SIG-M5 treated with dmso at 0.1 percent for 504 hours (cell line): ENCODE data around the gene TESPA1.

Experiments
- DNase-seq: peaks from one replicate; lab custom pipeline; 2025; ENCODE audit not compliant: unreplicated experiment; lab: John Stamatoyannopoulos, UW

The TESPA1 gene

GRCh38 chr12:54983536-54984101 lies 943 bp downstream of the TESPA1 start:
- no peak for DNase-seq

GRCh38 chr12:54981796-54982195 lies 2.8 kb downstream of the TESPA1 start:
- DNase-seq: no peak

- DNase-seq: no peak
These were observed 4.2 kb downstream of the TESPA1 start for GRCh38 chr12:54980341-54980740.

- DNase-seq: no peak
These were observed 6.7 kb downstream of the TESPA1 start for GRCh38 chr12:54977857-54978256.

- no peak for DNase-seq
These were observed 7.4 kb downstream of the TESPA1 start for GRCh38 chr12:54977155-54977554.

- DNase-seq: no peak
These were observed 8.7 kb downstream of the TESPA1 start for GRCh38 chr12:54975875-54976274.

- no peak for DNase-seq
These were observed 9.3 kb downstream of the TESPA1 start for GRCh38 chr12:54975272-54975671.

GRCh38 chr12:54974279-54974678 lies 10.3 kb downstream of the TESPA1 start:
- no peak for DNase-seq

GRCh38 chr12:54973556-54973955 lies 11.0 kb downstream of the TESPA1 start:
- no peak for DNase-seq

GRCh38 chr12:54970741-54971140 lies 13.8 kb downstream of the TESPA1 start:
- DNase-seq: no peak

GRCh38 chr12:54968181-54968730 lies 16.3 kb downstream of the TESPA1 start:
- DNase-seq: no peak

GRCh38 chr12:54967461-54967860 lies 17.1 kb downstream of the TESPA1 start:
- DNase-seq: no peak

GRCh38 chr12:54961190-54961589 lies 23.4 kb downstream of the TESPA1 start:
- no peak for DNase-seq

- DNase-seq: no peak
These were observed 25.1 kb downstream of the TESPA1 start for GRCh38 chr12:54959291-54960018.

GRCh38 chr12:54958048-54958658 lies 26.4 kb downstream of the TESPA1 start:
- peak; percentile 36 for DNase-seq

GRCh38 chr12:54956818-54957641 lies 27.5 kb downstream of the TESPA1 start:
- peak; percentile 53 for DNase-seq

GRCh38 chr12:54956322-54956721 lies 28.2 kb downstream of the TESPA1 start:
- DNase-seq: no peak

GRCh38 chr12:54954801-54955200 lies 29.8 kb downstream of the TESPA1 start:
- DNase-seq: no peak

- no peak for DNase-seq
These were observed 30.3 kb downstream of the TESPA1 start for GRCh38 chr12:54954228-54954627.

- DNase-seq: no peak
These were observed 34.4 kb downstream of the TESPA1 start for GRCh38 chr12:54950071-54950727.
